Right atrium auricular region (tissue), 2 donors: Measurements from ENCODE around the gene COL4A2. TPM values are rescaled to one million over a fixed set of nuclear protein-coding genes. Genes with fewer than 3 reads are reported as not detected.

ENCODE experiments used
- DNase-seq: peaks from one replicate; pipeline ENCODE4 v3.0.0-alpha.2; 2019; ENCODE audit warnings: low spot score
- H3K27ac ChIP-seq, 2 donors: fragments of 200-600 bp; sonication (generic); 1 replicate in 1 of 2; 2 replicates in 1 of 2; pipeline ENCODE4 v1.5.1; 2016 to 2019
- H3K27me3 ChIP-seq, 2 donors: fragments of 200-600 bp; sonication (generic); one replicate each; pipeline versions ENCODE4 v1.5.1 to v1.6.0; 2017 to 2019
- H3K36me3 ChIP-seq: fragments of 200-600 bp; sonication (generic); one replicate; pipeline ENCODE4 v1.5.1; 2016
- H3K4me1 ChIP-seq, 2 donors: fragments of 200-600 bp; sonication (generic); one replicate each; pipeline versions ENCODE4 v1.5.1 to v1.6.0; 2017 to 2019
- H3K4me3 ChIP-seq, 2 donors: fragments of 200-600 bp; sonication (generic); 1 replicate in 1 of 2; 2 replicates in 1 of 2; pipeline ENCODE4 v1.5.1; 2017 to 2019; ENCODE audit warnings: mild to moderate bottlenecking in 1 of 2, moderate library complexity in 1 of 2
- H3K9me3 ChIP-seq, 2 donors: fragments of 200-600 bp; sonication (generic); one replicate each; pipeline ENCODE4 v1.5.1; 2019
- total RNA-seq, 2 donors: library from RNA; depleted of rRNA; stranded (reverse); fragments of >200 nt; gene quantifications; one replicate each; pipeline ENCODE4 v1.1.0, GENCODE V29; 2016
- TF ChIP-seq, protein P1 (sequence below), 2 donors: fragments of 200-600 bp; sonication (generic); IDR thresholded peaks; one replicate each; pipeline ENCODE4 v1.5.1; 2019; ENCODE audit warnings: antibody characterized with exemption in 2 of 2

The COL4A2 gene
- total RNA-seq, 2 donors from 2014 or later: 141 to 153 TPM

DNA sequence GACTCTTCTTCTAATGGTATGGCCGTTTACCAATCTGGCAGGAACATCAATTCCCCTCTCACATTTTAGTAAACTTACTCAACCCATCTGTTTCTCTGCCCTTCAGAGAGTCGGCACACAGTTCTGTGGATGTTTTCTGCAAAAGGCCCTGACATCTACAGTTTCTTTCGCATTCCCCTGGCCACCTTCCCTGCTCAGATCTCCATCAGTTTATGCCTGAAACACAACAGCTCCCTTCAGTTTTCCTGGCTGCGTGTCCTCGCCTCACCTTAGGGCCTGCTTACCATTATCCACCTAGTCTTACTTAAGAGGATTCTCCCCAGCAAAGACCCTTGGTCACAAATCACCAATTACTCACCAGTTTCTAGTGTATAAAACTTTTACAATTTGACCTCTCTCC is 25.3 kb upstream of the COL4A2 start:
- Histone ChIP-seq H3K27ac (peak overlapping the region; percentile 28 to 43), H3K27me3 (no peaks in the 10 kb centered on the region), H3K4me3 (no peak overlapping the region), H3K36me3 (no peaks in the 10 kb centered on the region), H3K9me3 (no peaks in the 10 kb centered on the region), H3K4me1 (peaks cover 0 to 95% of the 10 kb centered on the region in 2 donors)
- DNase-seq: peak; percentile 54
- TF ChIP-seq, protein P1, sequence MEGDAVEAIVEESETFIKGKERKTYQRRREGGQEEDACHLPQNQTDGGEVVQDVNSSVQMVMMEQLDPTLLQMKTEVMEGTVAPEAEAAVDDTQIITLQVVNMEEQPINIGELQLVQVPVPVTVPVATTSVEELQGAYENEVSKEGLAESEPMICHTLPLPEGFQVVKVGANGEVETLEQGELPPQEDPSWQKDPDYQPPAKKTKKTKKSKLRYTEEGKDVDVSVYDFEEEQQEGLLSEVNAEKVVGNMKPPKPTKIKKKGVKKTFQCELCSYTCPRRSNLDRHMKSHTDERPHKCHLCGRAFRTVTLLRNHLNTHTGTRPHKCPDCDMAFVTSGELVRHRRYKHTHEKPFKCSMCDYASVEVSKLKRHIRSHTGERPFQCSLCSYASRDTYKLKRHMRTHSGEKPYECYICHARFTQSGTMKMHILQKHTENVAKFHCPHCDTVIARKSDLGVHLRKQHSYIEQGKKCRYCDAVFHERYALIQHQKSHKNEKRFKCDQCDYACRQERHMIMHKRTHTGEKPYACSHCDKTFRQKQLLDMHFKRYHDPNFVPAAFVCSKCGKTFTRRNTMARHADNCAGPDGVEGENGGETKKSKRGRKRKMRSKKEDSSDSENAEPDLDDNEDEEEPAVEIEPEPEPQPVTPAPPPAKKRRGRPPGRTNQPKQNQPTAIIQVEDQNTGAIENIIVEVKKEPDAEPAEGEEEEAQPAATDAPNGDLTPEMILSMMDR (IDR thresholded peaks at IDR 0.05): no peak

DNA sequence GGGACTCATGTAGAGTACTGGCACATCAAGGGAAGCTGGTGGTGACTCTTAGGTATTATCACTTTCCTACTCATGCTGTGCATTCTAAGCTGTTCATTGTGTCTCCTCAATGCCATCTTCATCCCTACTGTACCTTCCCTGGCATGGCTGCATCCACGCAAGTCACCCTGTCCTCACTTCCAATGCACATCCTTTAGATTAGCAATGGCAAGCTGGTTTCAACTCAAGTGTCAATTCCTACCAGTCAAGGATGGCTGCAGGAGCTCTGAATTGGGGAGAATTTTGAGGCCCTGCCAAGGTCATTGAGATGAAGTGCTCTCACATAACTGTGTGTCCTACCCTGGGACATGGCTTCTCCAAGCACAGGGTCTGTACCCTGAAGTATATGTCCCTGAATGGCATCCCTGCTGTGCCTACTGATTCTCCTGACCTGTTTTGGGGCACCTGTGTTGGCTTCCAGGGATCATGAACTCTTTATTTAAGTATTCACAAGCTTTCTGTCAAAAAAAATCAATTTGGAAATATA is 24.7 kb upstream of the COL4A2 start:
- H3K27me3 ChIP-seq: no peaks in the 10 kb centered on the region
- H3K4me3 ChIP-seq: no peak overlapping the region
- peaks cover 0 to 95% of the 10 kb centered on the region in 2 donors for H3K4me1 ChIP-seq
- no peaks in the 10 kb centered on the region for H3K36me3 ChIP-seq
- H3K9me3 ChIP-seq: no peaks in the 10 kb centered on the region
- peak overlapping the region; percentile 28 to 43 for H3K27ac ChIP-seq
- DNase-seq: no peak
- TF ChIP-seq, protein P1 (IDR thresholded peaks at IDR 0.05): no peak

GRCh38 chr13:110283736-110284517 is 23.2 kb upstream of the COL4A2 start:
- Histone ChIP-seq H3K27me3 (no peaks in the 10 kb centered on the region), H3K36me3 (no peaks in the 10 kb centered on the region), H3K27ac (peak overlapping the region in 1 of 2 donors; percentile 80), H3K4me1 (peaks cover 0 to 88% of the 10 kb centered on the region in 2 donors), H3K9me3 (no peaks in the 10 kb centered on the region), H3K4me3 (no peak overlapping the region)
- TF ChIP-seq, protein P1 (IDR thresholded peaks at IDR 0.05): no peak
- DNase-seq: no peak

DNA sequence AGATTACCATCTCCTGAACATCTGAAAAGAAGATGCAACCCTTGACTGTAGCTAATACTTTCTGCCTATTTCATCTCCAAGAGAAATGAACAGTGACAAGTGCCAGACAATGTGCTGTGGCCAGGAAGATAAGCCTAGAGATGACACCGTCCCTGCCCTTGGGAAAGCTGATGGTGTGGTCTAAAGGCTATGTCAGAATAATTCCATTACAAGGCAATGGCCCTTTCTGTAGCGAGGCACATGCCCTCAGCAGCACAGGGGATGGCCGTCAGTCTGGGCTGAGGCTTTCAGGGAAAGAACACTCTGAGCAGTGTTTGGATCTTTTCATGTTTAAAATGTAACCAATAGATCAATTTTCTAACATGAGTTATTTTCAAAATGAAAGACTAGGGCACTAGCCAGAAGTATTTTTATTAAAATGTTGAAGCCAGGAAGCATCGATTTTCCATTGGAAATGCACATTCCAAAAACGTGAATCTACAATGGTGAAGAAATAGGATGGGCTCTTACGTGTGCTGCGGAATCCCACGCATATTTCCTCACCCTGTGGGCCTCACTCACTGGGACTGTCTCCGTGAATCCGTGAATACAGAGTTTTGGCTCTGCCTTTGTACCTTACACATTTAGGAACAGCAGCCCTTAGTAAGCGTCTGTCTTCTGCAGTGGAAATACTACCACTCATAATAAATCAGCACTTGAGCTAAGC is 22.2 kb upstream of the COL4A2 start:
- peak; percentile 48 for DNase-seq
- no peak overlapping the region for H3K4me3 ChIP-seq
- H3K36me3 ChIP-seq: peaks cover 8% of the 10 kb centered on the region
- H3K27ac ChIP-seq: peak overlapping the region; percentile 72 to 80
- H3K4me1 ChIP-seq: peaks cover 0 to 80% of the 10 kb centered on the region in 2 donors
- TF ChIP-seq, protein P1 (IDR thresholded peaks at IDR 0.05): no peak
- no peaks in the 10 kb centered on the region for H3K9me3 ChIP-seq
- H3K27me3 ChIP-seq: no peaks in the 10 kb centered on the region

DNA sequence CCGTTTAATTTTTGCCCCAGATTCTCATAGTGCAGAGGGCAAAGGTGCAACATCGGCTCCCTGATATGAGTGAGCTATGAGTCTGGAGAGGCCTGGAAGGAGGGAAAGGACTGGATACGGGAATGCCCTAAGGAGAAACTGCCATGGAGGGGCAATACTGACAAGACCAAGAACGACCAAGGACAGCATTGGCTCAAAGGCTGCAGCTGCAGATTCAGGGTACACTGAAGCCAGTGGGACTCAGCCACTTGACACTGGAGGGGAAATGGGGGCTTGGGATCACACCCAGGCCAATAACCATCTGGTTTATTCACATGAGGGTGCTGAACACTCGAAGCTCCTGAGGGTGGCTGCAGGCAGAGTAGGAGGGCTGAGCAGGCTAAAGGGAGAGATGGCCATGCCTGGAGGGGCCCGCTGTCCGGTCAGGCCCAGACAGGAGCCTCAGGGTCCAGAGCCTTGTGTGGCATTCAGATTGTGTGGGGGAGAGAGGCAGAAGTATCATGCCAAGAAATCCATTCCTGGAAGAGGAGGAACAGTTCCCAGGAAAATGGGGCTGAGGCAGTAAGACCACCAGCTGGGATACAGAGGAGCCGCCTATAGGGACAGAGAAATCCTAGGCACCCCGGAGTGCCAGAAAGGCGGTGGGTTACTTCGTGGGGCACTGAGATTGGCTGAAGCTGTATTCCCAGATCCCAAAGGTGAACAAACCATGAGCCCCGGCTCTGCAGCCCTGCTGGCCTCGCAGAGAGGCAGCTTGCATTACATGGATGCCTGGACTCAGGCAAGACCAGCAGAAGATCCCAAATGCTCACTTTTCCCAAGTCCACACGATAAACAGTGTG is 20.9 kb upstream of the COL4A2 start:
- Histone ChIP-seq H3K4me1 (peaks cover 0 to 67% of the 10 kb centered on the region in 2 donors), H3K9me3 (no peaks in the 10 kb centered on the region), H3K27ac (peak overlapping the region; percentile 72 to 80), H3K4me3 (no peak overlapping the region), H3K27me3 (no peaks in the 10 kb centered on the region), H3K36me3 (peaks cover 8% of the 10 kb centered on the region)
- peak; percentile 53 for DNase-seq
- TF ChIP-seq, protein P1 (IDR thresholded peaks at IDR 0.05): no peak
